HG02870 (cell line): ENCODE data around the gene AGMO.
"Not testable (repeated sequence)": the region's sequence is repeated elsewhere in the genome, so short reads cannot be mapped to it uniquely, and the experiment has no call there.

Source experiments
- ATAC-seq: cut with Tn5 transposase; IDR thresholded peaks from one replicate; pipeline ENCODE4 v1.9.1; 2021; ENCODE audit warnings: mild to moderate bottlenecking, moderate library complexity; ENCODE audit not compliant: unreplicated experiment

Gene AGMO

GRCh38 chr7:15560968-15561367 lies 847 bp downstream of the AGMO start:
- ATAC-seq: no peak

DNA sequence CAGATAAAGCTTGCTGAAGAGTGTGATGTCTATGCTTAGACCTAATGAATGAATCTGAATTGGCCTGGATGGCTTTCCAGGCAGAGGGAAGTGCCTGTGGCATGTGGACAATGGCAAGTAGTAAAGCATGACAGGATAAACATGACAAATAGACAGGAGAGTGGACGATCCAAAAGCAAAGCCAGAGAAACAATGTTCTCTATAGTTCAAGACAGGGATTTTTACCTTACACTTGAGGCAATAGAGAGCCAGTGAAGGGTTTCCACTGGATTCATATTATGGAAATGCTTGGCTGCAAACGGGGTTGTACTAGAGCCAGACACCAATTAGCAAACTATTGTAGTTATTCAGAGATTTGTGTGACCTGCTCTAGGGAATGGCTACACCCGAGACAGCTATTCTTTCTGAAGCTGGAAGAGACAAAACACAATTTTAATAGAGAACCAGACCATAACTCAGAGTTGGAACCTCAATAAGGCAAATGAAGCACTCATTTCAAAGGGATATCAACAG lies 2.3 kb downstream of the AGMO start:
- ATAC-seq: no peak

DNA sequence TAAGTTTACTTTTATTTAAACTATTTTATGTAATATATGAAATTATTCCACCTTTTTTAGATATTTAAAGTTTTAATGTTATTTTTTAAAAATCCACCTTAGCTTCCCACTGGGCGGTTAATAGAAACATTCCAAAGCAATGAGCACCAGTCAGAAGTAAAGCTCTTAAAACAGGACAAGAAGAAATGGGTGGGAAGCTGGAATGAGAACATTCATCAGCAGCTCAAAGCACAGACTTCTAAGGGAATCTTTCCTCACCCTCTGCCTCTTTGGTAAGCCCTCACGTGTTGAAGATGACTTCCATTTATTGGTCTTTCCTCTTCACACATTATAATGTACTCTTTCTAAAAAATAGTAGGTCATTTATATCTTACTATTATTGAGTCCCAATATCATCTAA lies 3.1 kb downstream of the AGMO start:
- ATAC-seq: no peak

GRCh38 chr7:15557686-15558085 lies 4.1 kb downstream of the AGMO start:
- ATAC-seq: no peak

DNA sequence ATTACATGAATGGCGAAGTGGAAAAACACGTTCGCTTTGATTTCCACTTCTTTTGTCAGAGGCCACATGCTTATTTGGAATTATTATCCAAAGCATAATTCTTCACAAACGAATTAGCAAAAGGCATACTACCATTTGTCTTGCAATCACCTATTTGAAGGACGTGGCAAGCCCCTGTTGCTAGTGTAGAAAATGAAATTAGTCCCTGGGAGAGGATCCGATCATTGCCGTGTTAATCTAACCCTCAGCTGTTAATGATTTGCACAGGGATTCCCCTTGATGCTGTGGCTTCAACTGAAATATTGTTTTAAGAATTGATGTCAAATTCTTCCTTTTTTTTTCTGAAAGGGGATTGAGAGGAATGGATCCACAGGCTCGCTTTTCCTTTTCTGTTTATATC lies 4.6 kb downstream of the AGMO start:
- ATAC-seq: no peak

DNA sequence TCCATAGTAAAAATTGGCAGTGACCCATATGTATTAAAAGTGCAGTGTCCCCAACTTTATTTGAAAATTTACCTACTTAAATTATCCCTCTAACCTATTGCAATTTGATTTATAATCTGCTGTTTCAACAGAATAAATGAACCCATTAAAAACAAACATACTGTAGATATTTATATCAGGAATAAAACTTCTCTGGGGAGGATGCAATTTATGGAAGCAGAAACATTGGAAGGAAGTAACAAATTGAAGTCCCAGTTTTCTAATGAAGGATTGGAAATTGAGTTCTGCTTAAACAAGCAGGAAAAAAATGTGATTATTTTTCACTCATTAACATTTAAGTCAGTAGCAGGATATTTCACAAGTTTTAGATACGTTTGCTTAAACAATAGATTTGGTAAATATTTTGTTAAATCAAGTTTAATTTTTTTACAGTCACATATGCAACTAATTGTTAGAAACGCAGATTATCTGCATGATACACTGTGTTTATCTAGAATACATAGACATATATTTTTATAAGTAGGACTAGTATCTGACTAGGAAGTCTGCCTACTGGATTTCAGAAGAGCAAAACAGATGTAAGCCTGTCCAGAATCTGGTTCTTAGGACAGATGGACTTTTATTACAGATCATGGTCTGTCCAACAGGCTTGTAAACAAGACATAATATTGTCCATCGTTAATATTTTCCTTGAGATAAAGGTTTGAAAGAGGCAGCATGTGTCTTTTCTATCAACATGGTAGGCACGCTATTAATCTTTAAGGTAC lies 5.3 kb downstream of the AGMO start:
- ATAC-seq: no peak

DNA sequence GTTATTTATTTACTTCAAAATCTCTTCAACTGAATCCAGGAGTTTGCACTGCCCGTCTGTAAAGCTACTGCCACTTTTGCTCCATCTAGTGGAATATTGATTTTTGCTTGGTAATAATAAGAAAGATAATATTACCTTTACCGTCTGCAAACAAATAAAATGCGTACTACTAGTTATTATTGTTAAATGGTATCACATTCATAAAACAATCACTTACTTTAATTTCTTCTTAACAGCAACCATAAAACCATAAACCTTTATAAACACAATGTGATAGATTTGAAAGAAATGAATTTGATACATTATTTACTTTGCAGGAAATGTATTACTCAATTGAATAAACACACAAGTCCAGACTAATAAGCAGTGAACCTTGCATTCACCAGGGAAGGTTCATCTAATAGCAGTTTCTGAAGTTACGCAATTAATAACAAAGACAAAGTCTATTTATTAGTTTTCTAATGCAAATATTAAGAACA lies 6.4 kb downstream of the AGMO start:
- no peak for ATAC-seq

DNA sequence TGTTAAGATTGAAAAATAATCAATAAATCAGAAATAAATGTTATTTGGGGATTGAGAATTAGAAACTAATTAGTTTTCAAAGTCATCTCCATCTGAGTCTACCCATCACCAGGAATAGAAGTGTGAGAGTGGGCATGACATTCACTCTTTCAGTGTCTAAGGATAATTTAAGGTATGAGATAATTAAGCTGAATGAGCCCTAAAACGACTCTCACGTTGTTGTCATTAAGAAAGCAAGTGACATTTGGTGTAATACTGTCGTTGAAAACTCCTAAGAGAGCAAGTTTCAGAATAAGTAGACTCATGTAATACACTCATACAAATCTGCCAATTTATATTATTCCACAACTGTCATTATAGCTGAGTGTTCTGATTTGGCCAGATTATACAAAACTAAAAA lies 7.1 kb downstream of the AGMO start:
- ATAC-seq: no peak

GRCh38 chr7:15554081-15554480 lies 7.7 kb downstream of the AGMO start:
- ATAC-seq: no peak

DNA sequence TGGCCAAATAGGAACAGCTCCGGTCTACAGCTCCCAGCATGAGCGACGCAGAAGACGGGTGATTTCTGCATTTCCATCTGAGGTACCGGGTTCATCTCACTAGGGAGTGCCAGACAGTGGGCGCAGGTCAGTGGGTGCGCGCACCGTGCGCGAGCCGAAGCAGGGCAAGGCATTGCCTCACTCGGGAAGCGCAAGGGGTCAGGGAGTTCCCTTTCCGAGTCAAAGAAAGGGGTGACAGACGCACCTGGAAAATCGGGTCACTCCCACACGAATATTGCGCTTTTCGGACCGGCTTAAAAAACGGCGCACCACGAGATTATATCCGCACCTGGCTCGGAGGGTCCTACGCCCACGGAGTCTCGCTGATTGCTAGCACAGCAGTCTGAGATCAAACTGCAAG lies 14.5 kb downstream of the AGMO start:
- ATAC-seq: not testable (repeated sequence)

DNA sequence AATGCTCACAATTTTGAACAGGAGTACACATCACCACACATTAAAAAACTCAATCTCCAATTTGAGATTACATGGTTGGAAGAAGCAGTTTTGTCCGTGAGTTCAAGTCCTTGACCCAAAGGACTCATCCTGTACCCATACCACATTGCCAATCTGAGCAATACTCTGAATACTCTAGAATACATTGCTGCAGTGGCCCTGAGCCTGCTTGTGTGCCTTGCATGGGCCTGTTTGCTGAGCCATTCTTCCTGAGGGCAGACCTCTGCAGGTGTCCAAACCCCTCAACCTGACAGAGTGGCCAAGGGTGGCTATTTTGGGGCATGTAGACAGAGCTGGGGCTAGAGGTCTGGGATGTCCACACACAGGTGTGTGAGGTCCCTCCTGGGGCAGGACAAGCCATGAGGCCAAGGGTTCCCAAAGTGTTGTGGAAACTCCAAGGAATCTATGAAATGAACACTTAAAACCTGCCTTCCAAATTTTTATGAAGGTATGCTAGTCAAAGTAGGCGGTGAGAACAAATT lies 15.5 kb downstream of the AGMO start:
- no peak for ATAC-seq

GRCh38 chr7:15544050-15544449 lies 17.8 kb downstream of the AGMO start:
- ATAC-seq: no peak

GRCh38 chr7:15543256-15543655 lies 18.6 kb downstream of the AGMO start:
- ATAC-seq: no peak

DNA sequence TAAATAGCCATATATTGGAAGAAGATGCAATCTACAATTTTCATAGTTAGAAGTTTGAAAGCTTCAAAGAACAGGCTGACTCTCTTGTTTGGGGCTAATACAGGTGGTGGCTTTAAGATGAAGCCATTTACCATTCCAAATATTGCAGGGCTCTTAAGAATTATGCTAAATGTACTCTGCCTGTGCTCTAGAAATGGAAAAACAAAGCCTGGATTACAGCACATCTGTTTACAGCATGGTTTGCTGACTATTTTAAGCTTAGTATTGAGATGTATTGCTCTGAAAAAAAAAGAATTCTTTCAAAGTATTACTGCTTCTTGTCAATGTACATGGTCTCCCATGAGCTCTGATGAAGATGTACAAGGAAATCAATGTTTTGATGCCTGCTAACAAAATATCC lies 34.2 kb downstream of the AGMO start:
- ATAC-seq: no peak

- no peak for ATAC-seq
Observed at GRCh38 chr7:15525652-15526263, 36.1 kb downstream of the AGMO start.

GRCh38 chr7:15524077-15524476 lies 37.7 kb downstream of the AGMO start:
- ATAC-seq: no peak

DNA sequence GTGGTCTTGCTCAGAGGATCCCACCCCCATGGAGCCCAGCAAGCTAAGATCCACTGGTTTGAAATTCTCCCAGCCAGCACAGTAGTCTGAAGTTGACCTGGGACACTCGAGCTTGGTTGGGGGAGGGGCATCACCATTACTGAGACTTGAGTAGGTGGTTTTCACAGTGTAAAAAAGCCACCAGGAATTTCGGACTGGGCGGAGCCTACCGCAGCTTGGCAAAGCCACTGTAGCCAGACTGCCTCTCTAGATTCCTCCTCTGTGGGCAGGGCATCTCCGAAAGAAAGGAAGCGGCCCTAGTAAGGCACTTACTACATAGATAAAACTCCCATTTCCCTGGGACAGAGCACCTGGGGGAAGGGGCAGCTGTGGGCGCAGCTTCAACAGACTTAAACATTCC lies 44.0 kb downstream of the AGMO start:
- not testable (repeated sequence) for ATAC-seq

DNA sequence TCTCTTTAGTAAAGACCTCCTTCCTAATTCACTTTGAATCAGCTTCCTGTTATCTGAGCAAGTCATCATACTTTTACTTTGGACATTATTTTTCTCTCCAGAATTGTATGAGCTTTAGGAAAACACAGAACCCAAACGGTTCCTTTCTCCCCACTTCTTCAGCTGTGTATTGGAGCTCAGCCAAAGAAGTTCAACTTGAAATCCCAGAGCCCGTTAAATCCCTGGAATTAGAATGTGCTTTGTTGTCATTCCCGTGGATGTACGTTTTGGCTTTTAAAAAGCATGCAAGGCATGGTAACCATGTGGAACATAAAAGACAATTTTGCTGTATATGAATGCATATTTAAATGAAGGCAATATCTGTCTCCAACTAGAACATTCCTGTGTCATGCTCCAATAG lies 46.6 kb downstream of the AGMO start:
- ATAC-seq: no peak

GRCh38 chr7:15508258-15508657 lies 53.6 kb downstream of the AGMO start:
- ATAC-seq: no peak

GRCh38 chr7:15507708-15508107 lies 54.1 kb downstream of the AGMO start:
- ATAC-seq: no peak

- ATAC-seq: no peak
Observed at GRCh38 chr7:15507171-15507570, 54.6 kb downstream of the AGMO start.

DNA sequence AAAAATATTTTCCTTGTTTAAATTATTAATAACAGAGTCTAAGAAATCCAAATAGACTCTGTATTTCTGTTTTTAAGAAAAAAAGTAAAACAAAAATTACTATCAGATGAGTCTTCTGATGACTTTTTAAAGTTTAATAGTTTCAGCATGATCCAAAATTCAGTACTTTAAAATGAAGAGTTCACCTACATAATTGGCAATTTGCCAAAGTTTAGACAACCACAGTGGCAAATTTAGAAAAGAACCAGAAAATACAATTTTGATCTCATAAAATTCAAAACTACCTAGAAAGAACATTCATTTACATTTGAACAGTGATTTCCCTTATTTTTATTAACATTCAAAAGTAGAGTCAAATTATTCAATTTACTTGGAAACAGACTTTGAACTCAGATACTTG lies 56.1 kb downstream of the AGMO start:
- no peak for ATAC-seq
